Skeletal muscle tissue (tissue), 4 donors: ENCODE data around the gene FGA. TPM values are rescaled to one million over a fixed set of nuclear protein-coding genes. Genes with fewer than 3 reads are reported as not detected.
A peak's percentile ranks its signal among the peaks of the same experiment; 100 is the strongest.

ENCODE experiments used
- H3K27ac ChIP-seq: one replicate; pipeline ENCODE4 v1.7.0; 2013; ENCODE audit warnings: mild to moderate bottlenecking, low read depth, low read length, inconsistent platforms
- H3K27me3 ChIP-seq, 3 donors: one replicate each; pipeline ENCODE4 v1.7.0; 2013; ENCODE audit warnings: low read length in 3 of 3; ENCODE audit not compliant: control insufficient read depth in 3 of 3, insufficient read depth in 3 of 3
- H3K36me3 ChIP-seq, 3 donors: one replicate each; pipeline ENCODE4 v1.7.0; 2013; ENCODE audit warnings: low read length in 3 of 3; ENCODE audit not compliant: control insufficient read depth in 3 of 3, insufficient read depth in 3 of 3
- H3K4me1 ChIP-seq, 3 donors: one replicate each; pipeline ENCODE4 v1.7.0; 2013; ENCODE audit warnings: low read length in 3 of 3, mild to moderate bottlenecking in 3 of 3; ENCODE audit not compliant: control insufficient read depth in 3 of 3, insufficient read depth in 3 of 3
- H3K4me3 ChIP-seq, 3 donors: one replicate each; pipeline ENCODE4 v1.7.0; 2013; ENCODE audit warnings: low read length in 3 of 3
- H3K9ac ChIP-seq, 3 donors: one replicate each; pipeline ENCODE4 v1.7.0; 2013; ENCODE audit warnings: low read length in 3 of 3, mild to moderate bottlenecking in 3 of 3, moderate library complexity in 2 of 3, low read depth in 1 of 3
- H3K9me3 ChIP-seq, 3 donors: one replicate each; pipeline ENCODE4 v1.7.0; 2013; ENCODE audit warnings: low read length in 3 of 3; ENCODE audit not compliant: control insufficient read depth in 3 of 3
- total RNA-seq: library from RNA; depleted of rRNA; stranded (reverse); fragments of >200 nt; gene quantifications from one replicate; pipeline ENCODE4 v1.2.3, GENCODE V29; 2014
- donor health status: Osteomylitis.

Gene FGA
- total RNA-seq, 1 donor from 2014 or later: 3.7 TPM

DNA sequence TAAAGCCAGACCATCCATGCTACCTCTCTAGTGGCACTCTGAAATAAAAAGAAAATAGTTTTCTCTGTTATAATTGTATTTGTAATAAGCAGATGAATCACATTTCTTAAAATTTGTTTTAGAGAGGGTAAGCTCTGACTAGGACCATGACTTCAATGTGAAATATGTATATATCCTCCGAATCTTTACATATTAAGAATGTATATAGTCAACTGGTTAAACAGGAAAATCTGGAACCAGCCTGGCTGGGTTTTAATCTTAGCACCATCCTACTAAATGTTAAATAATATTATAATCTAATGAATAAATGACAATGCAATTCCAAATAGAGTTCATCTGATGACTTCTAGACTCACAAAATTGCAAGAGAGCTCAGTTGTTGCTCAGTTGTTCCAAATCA is 26.2 kb downstream of the FGA start:
- H3K9me3 ChIP-seq: no peaks in the 10 kb centered on the region

DNA sequence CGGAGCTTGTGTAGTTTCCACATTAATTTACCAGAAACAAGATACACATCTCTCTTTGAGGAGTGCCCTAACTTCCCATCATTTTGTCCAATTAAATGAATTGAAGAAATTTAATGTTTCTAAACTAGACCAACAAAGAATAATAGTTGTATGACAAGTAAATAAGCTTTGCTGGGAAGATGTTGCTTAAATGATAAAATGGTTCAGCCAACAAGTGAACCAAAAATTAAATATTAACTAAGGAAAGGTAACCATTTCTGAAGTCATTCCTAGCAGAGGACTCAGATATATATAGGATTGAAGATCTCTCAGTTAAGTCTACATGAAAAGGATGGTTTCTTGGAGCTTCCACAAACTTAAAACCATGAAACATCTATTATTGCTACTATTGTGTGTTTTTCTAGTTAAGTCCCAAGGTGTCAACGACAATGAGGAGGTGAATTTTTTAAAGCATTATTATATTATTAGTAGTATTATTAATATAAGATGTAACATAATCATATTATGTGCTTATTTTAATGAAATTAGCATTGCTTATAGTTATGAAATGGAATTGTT is 27.8 kb downstream of the FGA start, which contains the start of gene FGB:
FGB (plus strand) TSS at position 315 of the 558 bp plus-strand sequence; CDS start at position 323, 8 bp downstream.
- H3K9ac ChIP-seq: no peak within 1 kb of the TSS
- no peaks in the 10 kb centered on the region for H3K4me1 ChIP-seq
- no peak within 1 kb of the TSS for H3K27ac ChIP-seq
- H3K4me3 ChIP-seq: no peak within 1 kb of the TSS
- no peaks in the 10 kb centered on the region for H3K9me3 ChIP-seq
- H3K27me3 ChIP-seq: no peaks in the 10 kb centered on the region
- H3K36me3 ChIP-seq: no peaks in the 10 kb centered on the region

More for the DNA sequence above, 26.2 kb downstream of the FGA start:
- Histone ChIP-seq H3K27me3 (no peaks in the 10 kb centered on the region), H3K9ac (no peak overlapping the region), H3K27ac (no peak overlapping the region), H3K4me3 (no peak overlapping the region), H3K36me3 (no peaks in the 10 kb centered on the region), H3K4me1 (no peaks in the 10 kb centered on the region)

DNA sequence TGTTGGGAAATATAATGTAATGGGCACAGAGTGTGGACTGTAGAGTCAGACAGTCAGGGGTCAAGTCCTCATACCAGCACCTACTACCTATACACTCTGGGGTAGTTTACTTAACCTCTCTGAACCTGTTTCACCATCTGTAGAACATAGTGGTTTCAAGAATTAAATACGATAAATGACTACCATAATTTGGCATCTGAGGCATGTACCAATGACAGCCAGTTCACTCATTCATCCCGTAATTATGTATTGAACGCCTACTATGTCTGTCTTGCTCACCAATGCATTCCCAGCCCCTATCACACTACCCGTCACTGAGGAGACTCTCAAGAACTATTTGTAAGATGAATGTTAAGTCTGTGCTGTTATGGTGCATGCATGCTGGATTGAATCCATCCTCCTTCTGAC is 29.7 kb downstream of the FGA start:
- no peaks in the 10 kb centered on the region for H3K27me3 ChIP-seq
- no peak overlapping the region for H3K9ac ChIP-seq
- H3K36me3 ChIP-seq: no peaks in the 10 kb centered on the region
- H3K27ac ChIP-seq: no peak overlapping the region
- H3K9me3 ChIP-seq: no peaks in the 10 kb centered on the region
- H3K4me1 ChIP-seq: no peaks in the 10 kb centered on the region
- no peak overlapping the region for H3K4me3 ChIP-seq

DNA sequence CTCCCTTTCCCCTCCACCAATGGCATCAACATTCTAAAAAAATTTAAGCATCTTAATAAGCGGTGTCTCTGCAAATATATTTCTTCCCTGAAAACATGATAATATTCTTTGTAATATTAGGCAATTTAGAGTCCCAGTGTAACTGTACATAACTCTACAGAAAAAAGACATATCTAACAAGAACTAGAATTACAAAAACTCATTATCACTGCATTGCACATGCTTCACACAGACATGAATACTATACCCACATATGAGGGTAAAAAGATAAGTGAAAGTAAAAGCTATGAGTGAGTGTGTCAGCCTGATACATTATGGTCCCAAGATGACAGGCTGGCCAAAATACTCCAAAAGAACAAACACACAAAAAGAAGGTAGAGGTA is 30.1 kb downstream of the FGA start:
- Histone ChIP-seq H3K4me3 (no peak overlapping the region), H3K4me1 (no peaks in the 10 kb centered on the region), H3K36me3 (no peaks in the 10 kb centered on the region), H3K9ac (no peak overlapping the region), H3K27me3 (no peaks in the 10 kb centered on the region), H3K27ac (no peak overlapping the region), H3K9me3 (no peaks in the 10 kb centered on the region)

DNA sequence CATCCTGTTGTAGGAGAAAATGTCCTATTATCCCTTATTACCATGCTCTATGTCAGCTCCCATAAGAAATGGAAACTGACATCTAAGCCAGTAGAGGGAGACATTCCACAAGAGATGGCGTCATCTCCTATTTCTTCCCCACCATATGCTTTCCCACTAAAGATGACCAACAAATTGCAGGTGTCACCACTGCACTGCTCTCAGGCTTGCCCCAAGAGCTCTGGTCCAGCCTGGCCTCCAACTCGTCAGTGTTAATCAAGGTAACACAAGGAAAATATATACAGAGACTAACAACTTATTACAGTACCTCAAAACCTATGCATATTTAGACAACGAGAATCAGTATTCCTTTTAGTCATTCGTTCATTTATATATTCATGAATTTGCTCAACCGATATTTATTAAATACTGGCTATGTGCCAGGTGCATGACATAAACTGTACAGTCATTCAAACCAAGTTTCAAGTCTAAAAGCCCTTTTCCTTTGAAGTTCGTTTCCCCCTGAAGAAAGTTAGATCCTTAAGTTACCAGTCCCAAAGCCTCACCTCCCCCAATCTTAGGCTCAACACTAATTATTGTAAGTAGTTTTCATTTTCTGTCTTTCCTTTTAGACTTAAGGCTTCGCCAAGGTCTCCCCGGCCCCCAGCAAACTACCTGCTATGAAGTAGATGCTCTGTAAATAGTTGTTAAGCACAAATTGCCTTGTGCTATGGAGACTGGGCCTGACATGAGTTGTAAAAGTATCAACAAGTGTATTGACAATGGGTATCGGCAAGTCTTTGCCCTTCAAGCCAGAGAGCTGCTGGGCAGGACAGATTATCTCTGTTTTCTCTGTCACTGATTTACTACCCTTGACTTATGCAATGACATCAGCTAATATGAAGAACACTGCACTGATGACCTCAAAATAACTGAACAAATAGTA is 30.8 kb downstream of the FGA start:
- Histone ChIP-seq H3K4me3 (no peak overlapping the region), H3K9me3 (no peaks in the 10 kb centered on the region), H3K27ac (no peak overlapping the region)

DNA sequence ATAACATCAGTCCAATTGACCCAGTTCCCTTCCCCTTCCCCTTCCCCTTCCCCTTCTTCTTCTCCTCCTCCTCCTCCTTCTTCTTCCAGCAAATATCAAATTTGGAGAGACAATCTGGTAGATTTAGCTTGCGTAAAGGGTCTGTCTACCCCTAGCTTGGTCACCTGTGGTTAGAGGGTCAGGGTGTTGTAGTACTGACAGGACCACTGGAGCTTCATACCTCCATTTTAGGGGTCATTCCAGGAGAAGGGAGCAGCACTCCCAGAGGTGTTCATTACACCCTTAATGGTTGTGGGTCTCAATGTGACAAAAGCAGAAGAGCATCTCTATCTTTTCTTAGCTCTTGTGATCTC is 31.4 kb downstream of the FGA start:
- Histone ChIP-seq H3K4me1 (no peaks in the 10 kb centered on the region), H3K27ac (no peak overlapping the region), H3K9ac (no peak overlapping the region), H3K9me3 (no peaks in the 10 kb centered on the region), H3K36me3 (no peaks in the 10 kb centered on the region), H3K27me3 (no peaks in the 10 kb centered on the region), H3K4me3 (no peak overlapping the region)

More for the DNA sequence above, 30.8 kb downstream of the FGA start:
- Histone ChIP-seq H3K4me1 (no peaks in the 10 kb centered on the region), H3K36me3 (no peaks in the 10 kb centered on the region), H3K9ac (no peak overlapping the region), H3K27me3 (no peaks in the 10 kb centered on the region)

DNA sequence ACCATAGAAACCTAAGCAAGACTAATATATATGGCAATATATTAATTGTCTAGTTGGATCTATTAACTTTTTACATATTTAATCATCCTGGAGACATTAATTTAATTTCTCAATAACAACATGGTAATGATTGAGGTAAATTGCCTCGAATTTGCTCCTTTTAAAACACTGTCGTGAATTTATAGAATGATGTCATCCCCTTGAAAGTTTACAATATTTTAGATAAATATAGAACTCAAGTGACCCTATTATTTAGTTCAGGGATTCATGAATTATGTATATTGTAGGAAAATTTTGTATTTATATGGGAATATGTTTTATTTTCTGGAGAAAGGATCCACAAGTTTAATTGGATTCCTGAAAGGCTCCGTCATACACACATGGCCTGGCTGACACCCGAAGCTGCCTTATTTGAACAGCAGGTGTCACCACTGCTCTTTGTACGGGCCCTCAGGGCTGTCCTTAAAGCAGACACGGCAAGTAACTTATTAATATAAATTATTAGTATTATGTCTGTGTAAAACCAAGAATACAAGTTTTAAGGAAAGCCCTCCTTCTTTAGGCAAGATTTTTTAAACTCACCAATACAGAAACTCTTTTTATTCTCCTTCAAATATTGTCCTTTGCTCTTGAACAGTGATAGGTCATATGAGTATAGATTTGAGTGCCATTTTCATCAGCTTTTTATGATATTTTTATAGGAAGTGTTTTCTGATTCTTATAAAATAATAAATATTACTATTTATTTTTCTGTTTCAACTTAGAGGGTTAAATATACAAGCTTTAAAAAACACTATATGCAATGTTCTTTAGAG is 38.5 kb downstream of the FGA start:
- Histone ChIP-seq H3K36me3 (peaks cover 0 to 1% (median under 1%) of the 10 kb centered on the region in 3 donors), H3K27ac (no peak overlapping the region), H3K4me1 (peaks cover 6 to 14% (median 13%) of the 10 kb centered on the region in 3 donors), H3K27me3 (no peaks in the 10 kb centered on the region), H3K9me3 (no peaks in the 10 kb centered on the region), H3K9ac (peak overlapping the region in 1 of 3 donors; percentile 8), H3K4me3 (no peak overlapping the region)

DNA sequence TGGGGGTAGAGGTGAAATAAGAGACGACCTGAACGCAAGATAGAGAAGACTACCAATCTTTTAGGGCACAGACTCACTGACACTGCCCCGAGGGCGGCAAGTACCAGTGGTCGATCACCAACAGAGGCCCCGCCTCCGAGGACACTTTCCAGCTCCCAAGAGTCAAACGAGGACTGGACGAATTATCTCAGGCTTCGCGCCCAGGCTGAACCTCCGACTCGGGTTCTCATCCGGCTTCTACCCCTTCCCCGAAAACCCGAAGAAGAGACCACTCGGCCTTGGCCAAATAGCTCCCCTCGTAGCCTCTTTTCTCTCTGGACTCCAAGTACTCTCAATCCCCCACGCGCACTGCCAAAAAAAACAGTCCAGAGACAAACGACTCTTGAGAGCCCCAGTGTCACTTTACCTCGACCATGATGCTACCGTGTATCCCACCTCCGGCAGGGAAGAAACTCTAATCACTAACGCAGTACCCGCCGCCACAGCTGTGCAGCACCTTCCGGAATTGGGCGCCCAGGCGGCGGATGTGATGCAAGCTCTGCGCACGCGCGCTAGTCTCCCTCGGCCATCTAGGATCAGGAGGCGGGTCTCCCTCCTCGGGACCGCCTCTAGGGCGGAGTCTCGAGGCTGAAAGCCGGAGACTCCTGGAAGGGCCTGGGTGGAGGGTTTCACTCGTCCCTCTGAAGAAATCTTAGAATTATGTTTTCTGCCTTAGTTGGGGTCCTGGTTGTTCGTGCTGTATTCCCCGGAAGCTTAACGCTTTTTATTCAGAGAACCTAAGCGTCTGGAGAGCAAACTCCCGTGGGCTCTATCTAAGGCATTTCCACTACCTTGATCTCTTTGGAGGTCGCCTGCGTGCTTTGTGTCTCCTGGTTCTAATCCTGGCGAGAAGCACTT is 40.4 kb downstream of the FGA start, which contains the start of gene PLRG1:
PLRG1 (minus strand) TSS at position 507 of the 897 bp plus-strand sequence; CDS start at position 415, 92 bp downstream.
- peak within 1 kb of the TSS; percentile 88 to 94 (median 88) for H3K4me3 ChIP-seq
- peak within 1 kb of the TSS; percentile 73 for H3K27ac ChIP-seq
- peaks cover 6 to 14% (median 13%) of the 10 kb centered on the region in 3 donors for H3K4me1 ChIP-seq
- H3K27me3 ChIP-seq: no peaks in the 10 kb centered on the region
- peaks cover 0 to 19% (median 14%) of the 10 kb centered on the region in 3 donors for H3K36me3 ChIP-seq
- peak within 1 kb of the TSS; percentile 88 to 95 (median 92) for H3K9ac ChIP-seq
- H3K9me3 ChIP-seq: no peaks in the 10 kb centered on the region

DNA sequence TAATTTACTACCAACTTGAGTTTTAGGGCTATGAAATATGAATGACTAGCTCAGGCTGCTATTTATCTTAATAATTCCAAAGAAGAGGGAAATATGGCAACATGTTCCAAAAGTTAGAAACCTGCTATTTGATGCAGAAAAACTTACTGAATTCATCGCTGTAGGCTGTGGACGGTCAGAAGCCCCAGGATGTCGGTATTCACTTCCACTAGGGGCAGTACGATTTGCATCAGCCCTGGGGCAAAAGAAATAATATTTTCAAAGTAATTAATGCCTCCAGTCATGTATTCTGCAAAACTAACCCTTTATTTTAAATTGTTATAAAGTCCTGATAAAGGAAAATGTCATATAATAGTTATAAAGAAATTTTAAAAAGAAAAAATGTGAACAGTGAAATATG is 44.9 kb downstream of the FGA start:
- Histone ChIP-seq H3K27ac (no peak overlapping the region), H3K9ac (no peak overlapping the region), H3K27me3 (no peaks in the 10 kb centered on the region), H3K4me3 (no peak overlapping the region), H3K4me1 (peaks cover 6 to 14% (median 13%) of the 10 kb centered on the region in 3 donors), H3K9me3 (no peaks in the 10 kb centered on the region), H3K36me3 (peaks cover 24 to 54% (median 51%) of the 10 kb centered on the region in 3 donors)
